HG02763 (cell line): Measurements from ENCODE around the gene CCNY.
A peak's percentile ranks its signal among the peaks of the same experiment; 100 is the strongest.

ENCODE experiments used
- ATAC-seq: cut with Tn5 transposase; IDR thresholded peaks from one replicate; pipeline ENCODE4 v1.9.1; 2021; ENCODE audit warnings: mild to moderate bottlenecking, moderate library complexity; ENCODE audit not compliant: unreplicated experiment

Gene CCNY

DNA sequence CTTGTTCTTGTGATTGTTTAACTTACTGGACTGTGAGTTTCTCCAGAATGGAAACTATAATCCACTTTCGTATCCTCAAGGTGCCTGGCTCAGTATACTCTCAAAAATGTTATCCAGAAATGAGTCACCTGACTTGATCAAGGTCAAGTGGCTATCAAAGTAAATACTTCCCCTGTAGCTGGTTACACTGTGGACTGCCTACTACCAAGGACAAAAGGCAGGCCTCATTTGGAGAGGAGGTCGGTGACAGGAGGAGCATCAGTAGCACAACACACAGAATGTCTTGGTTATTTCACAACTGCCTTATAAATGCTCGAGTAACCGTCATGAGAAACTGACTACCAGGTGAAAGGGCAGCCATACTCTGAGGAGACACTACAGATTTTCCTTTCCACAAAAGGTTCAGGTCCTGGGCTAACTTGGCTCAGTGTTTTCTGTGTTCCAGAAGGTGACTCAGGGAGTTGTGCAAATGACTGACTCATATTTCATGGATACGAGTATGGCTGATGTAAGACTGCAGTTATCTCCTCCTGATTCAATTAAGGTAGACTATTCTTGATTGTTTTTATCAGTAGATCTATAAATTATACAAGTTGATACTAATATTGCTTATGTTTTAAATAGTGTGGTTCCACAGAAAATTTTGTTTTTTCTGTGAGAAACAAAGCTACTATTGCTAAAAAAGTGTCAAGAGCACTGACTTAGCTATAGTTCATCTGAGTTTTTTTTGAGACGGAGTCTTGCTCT lies 4.2 kb upstream of the CCNY start:
- no peak for ATAC-seq

DNA sequence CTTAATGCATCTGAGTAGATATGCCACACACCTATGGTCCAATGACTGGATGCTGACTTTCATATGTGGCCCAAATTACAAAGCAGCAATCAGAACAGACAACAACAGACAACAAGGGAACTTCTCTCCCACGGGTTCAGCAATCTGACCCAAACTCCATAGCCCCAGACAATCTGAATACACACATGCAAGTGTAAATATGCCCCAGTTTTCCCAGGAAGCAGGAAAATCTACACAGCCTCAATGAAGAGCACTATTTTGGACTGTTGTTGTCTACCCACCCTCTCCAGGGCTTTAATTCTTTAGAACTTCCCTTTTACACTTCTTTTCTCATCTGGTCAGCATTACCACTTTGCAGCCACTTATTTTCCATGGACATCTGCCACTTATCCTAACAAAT lies 2.0 kb upstream of the CCNY start:
- ATAC-seq, result no peak

DNA sequence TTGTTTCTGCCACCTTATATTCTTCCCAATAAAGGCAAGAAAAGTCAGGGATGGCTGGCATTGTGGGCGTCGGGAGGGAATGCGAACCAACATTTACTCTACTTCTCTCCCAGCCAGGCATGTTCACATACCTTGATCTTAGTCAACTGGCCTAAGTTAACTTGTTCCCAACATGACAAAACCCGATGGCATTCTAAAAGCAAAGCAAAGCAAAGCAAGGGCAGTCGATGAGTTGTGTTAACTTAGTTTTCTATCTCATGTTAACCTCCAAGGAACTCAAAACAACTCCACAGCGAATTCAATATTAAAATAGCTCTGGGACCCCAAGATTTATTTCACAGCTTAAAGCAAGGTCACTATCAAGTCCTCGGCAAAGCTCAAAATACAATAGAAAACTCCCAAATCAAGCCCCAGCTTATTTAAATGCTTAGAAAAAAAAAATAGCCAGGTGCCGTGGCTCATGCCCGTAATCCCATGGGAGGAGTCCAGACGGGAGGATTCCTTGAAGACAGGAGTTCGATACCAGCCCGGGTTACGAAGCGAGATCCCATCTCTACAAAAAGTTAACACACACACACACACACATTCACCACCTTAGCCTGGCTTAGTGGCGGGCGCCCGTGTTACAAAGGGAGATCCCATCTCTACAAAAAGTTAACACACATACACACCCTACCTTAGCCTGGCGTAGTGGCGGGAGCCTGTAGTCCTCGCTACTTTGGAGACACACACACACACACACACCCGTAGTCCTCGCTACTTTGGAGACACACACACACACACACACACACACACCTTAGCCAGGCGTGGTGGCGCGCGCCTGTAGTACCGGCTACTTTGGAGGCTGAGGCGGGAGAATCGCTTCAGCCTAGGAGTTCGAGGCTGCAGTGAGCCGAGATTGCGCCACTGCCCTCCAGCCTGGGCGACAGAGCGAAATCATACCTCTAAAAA lies 901 bp upstream of the CCNY start:
- ATAC-seq, result no peak

DNA sequence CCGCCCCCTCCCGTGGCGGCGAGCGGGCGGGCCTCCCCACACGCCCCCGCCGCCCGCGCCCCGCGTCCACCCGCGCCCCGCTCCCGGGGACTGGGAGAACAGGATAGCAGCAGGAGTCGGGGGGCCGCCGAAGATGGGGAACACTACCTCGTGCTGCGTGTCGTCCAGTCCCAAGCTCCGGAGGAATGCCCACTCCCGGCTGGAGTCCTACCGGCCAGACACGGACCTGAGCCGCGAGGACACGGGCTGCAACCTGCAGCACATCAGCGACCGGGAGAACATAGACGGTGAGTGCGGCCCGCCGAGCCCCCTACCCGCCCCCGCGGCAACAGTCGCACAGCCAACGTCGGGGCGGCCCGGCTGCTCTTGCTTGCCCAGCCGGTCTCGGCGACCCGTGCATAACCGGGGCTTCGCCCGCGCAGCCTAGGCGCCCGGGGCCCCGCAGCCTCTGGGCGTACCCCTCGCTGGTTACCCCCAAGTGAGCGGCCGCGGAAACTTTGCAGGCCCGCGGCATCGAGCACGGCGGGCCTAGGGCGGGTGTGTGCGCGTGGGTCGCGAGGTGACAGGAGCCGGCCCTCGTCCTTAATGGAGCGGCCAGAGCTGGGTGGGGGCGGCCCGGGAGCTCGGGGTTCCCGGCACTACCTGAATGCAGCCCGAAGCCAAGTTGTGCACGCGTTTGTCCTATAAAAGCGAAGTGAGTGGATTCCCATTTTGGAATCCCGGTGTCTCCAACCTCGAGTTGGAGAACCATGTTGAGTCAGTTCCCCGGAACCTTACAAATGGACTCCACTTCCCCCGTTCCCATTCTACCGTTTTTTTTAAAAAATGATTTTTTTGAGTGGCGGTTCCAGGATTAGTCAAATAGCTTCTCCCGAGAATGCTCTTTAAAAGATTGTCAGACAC lies 863 bp downstream of the CCNY start:
- ATAC-seq, result peak; percentile 4

DNA sequence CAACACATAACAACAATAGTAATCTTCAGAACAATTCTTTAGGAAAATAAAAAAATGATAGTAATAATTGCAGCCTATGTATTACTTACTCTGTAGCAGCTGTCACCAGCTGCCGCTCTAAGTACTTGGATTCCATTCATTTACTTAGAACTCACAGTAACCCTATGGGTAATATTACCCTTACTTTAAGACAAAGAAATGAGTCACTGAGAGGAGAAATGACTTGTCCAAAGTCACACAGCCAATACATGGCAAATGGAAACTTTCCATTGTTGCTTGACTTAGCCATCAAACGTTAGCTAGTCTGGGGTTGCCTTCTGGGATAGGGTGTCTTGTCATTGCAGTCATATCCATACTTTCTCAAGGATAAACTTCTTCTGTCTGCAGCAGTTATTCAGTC lies 3.6 kb downstream of the CCNY start:
- peak; percentile 39 for ATAC-seq

DNA sequence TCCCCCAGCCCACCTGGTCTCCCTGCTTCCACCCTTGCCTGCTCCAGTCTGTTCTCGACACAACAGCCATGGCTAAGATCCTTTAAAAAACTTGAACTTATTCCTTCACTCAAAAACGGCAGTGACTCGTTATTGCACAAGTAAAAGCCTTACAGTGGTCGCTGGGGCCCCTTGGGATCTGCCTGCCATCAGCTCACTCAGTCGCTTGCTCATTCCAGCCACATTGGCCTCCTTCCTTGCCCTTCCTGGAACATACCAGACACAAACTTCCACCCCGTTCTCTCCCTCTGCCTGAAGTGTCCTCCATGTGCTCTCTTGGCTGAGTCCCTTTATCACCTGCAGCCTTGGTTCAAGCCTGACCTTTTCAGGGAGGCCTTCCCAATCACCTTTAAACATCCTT lies 4.7 kb downstream of the CCNY start:
- no peak for ATAC-seq

DNA sequence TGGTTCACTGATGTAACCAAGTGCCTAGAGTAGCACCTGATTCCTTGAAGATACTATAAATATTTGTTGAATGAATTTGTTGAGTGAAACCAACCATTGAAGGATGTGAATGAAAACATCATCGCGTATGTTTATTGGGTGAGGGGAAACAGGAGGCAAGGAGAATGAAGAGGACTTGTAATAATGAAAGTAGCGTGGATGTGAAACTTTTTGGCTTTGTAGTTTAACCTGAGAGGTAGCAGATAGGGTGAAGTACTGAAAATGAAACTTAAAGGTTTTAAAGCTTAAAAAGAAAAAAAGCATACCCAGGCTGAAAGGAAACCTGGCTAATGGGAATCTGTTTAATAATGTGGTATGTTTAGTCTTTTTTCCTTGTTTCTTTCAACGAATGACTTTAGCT lies 5.2 kb downstream of the CCNY start:
- ATAC-seq, result peak; percentile 78

DNA sequence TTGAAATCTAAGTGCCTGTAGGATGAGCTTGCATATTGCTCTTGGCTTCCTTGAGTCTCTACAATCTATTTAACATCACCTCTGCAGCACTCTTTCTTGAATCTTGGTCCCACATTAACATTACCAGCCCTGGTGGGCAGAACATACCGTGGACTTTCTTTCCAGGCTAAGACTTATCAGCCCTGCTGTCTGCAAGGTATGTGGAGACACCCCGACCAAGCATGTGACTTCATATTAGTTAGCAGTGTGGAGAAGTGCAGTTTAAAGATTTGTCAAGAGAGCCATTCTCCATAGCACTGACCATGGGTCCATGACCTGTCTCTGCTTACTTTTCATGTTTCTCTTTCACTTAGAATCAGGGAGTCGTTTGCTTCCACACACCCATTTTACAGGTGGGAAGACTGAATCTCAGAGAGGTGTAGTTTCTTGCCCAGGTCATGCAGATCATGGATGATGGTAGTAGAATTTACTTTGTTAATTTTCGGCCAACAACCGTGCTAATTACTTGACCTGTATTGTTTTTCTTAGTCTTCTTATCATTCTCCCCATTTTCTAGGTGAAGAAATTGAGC lies 6.0 kb downstream of the CCNY start:
- ATAC-seq, result no peak

DNA sequence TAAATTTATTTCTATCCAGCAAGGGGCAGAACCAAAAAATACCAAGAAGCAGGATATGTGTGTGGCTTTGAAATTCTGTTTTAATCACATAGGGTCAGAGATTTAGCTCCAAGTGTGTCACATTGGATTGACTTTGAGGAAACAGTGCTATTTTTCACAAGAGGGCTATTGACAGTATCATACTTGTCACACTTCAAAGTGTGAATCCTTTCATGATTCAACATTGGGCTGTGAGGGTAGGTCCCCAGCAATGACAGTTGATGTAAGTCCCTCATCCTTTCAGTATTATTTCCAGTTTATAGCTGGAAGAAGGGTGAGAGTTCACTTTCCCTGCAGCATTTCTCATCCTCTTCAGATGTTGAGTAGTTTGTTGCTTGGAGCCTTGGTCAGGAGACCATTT lies 7.4 kb downstream of the CCNY start:
- ATAC-seq, result no peak

DNA sequence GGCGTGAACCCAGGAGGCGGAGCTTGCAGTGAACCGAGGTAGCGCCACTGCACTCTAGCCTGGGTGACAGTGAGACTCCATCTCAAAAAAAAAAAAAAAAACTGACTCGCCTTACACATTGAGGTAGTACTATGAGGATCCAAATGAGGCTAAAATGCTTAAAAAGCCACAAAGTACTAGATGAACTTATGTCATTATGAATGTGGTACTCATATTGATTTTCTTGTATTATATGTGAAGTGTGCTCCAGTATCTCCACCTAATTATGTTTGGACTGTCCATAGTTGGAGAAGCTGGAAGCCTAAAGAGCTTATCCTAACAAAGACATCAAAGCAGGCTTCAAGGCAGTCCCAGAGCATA lies 9.1 kb downstream of the CCNY start:
- no peak for ATAC-seq

DNA sequence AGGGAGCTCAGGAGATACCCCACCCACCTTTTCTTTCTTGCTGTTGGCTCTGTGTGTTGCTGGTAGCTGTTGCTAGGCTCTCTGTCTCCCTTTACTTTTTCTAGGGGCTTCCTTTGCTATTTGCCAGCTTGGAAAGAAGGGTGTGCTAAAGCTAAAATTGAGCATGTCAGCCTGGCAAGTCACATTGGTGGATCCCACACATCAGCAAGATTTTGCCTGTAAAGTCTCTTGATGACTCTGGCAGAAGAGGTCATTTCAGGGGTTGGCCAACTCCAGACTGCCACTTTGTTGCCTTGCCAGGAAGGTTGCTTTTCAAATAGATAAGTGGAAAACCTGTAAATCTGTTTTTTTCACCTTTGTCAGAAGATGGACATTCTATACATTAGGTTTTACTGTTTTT lies 9.9 kb downstream of the CCNY start:
- no peak for ATAC-seq

DNA sequence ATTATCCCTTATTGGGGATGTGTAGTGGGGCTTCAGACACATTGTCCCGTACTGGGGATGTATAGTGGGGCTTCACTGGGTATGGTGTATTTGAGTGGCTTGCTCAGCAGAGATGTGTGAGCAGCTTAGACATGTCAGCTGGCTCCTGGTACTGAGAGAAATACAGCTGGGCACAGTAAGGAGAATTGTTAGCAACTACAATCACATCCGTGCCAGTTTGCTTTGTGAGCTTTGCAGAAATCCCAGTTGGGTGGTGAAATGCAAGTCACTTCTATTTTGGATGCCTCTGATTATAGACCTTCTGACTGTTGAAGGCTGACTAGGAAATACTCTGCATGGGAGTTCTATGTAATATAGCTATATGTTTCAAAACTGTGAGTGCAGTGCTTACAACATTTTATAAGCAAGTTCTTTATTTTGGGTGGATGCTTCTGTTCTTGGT lies 10.8 kb downstream of the CCNY start:
- ATAC-seq, result no peak

DNA sequence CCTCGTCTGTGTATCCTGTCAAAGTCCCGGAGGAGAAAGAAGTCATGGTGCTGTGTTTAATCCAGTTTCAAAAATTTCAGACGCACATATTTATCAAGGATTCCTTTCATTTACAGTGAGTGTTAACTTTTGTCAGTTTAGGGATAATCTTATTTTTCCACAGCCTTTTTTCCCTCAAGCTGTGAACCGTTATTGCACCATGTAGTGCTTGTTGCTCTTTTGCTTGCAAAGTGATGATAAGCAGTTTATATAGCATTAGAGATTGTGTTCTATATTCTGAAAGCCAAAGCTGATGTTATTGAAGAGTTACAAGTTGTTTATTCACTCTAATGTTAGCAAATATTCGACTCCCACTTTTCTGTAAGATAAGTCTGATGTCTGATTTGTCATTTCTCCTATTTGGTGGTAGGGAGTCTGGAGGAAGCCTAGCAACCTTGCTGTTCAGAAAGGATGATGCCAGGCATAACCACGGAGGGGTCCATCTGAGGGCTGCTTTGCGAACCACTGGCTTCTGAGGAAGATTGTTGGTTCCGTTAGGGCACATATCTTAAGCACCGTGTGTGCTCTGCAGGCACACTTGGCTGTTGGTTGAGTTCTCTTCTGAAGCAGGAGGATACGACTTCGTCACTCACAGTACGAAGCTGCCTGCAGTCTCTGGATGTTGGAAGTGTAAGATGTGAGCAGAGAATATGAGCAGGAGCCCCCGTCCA lies 11.7 kb downstream of the CCNY start:
- ATAC-seq, result no peak

DNA sequence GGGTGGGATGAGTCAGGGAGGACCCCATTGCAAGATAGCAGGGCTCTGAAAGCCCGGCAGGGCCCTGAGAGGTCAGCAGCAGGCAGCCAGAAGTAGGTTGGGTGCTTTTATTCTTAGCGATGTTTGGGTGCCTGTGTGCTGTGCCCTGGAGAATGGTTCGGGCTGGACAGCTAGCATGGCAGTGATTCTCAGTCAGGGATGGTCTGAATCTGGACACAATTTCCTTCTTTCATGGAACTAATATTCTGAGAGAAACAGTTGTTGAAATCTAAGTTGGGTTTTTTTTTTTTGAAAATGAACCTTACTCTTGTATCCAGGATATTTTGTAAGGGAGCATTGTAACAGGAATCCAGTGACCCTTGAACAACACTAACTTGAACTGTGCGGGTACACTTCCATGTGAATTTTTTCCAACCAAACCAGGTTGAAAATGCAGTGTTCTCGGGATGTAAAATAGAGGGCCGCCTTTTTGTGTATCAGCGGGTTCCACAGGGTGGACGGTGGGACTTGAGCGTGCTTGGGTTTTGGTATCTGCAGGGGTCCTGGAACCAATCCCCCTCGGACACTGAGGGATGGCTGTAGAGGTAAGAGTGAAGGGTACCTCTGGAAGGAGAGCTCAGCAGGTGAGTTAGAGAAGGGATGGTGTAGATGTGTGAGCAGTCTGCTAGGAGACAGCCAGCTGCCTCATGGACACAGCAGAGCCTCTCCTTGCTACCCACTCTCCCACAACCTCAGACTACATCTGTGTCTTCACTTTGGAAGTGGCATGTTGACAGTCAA lies 12.5 kb downstream of the CCNY start:
- no peak for ATAC-seq

DNA sequence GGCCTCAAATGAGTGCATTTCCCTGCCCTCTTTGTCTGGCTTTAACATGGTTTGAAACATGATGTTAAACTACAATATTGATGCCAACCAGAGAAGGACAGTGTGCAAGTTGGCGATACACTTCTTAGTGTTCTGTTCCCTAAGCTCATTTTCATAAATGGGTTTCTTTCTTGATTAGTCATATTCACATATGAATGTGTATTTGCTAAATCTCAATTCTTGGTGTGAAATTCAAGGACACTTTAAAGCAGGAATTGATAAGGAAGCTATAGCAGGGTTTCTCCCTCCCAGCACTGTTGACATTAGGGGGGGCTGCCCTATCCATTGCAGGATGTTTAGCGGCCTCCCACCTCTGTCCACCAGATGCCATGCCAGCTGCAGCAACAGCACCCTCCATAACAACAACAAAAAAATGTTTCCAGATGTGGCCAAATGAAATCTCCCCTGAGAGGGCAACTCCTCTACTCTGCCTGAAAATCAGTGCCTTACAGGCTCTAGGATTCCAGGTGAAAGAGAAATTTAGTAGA lies 13.1 kb downstream of the CCNY start:
- no peak for ATAC-seq

DNA sequence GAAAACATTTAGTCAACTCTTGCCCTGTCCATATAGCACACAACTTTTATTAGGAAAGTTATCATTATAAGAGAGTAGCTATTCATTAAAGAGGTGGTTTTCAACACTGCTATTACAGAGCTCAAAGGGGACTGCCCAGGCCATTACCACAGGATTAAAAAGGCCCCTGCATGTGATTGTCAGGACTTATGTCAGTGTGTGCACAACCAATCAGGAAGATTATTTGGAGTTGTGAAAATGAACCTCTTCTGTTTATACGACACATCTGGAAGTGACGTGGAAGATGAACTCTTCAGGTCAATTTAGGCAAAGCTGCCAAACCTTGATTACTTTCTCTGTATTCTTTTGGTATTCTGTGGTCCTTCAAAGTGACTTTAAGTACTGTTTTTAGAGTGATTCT lies 14.7 kb downstream of the CCNY start:
- ATAC-seq, result no peak

DNA sequence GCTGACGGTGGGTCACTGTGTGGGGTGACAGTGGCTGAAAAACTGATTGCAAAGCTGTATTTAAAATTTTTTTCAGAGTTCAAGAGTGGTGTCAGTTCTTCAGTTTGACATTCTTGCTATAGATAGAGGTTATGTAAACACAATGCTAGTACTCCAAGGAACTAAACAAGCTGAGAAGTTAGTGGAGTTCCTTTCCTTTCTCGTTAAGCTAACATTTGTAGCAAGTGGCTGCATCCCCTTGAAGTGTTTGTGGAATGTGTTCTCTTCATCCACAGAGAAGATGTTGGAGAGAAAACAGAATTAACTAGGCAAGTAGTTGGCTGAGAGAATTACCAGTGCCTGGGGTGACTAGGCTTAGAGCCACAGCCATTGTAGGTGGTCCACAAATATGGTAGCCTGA lies 15.8 kb downstream of the CCNY start:
- no peak for ATAC-seq

DNA sequence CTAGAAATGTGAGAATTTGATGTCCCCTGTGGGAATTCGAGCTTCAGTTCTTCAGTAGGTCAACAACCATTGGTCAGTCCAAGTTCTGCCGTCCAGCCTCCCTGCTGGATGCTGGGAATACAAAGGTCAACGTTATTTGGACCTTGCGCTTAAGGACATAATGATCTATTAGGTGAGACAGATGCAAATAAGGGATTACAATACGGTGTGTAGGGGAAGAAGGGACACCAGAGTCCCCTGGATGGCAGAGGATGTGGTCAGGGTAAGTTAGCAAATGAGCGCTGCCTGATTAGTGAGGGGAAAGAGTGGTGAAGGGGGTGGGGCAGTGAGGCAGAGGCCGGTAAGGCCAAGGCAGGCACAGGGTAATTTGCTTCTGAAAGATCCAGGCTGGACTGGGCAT lies 16.2 kb downstream of the CCNY start:
- no peak for ATAC-seq

DNA sequence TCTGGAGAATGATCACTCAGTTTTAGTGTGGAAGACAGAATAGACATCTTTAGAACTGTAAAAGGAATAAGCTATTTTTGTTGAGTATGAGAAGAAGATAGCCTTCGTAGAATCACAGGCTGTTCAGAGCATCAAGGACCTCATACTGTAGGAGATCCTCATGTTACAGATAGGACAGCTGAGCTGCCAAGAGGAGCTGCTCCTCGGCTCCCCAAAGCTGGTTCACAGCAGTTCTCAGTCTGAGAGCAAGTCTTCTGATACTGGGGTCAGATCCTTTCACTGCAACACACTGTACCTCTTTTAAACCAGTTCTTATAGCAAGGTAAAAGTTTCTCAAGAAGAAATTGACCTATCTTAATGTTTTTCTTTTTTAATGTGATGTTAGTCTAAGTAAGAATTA lies 17.1 kb downstream of the CCNY start:
- no peak for ATAC-seq
